ENCODE data around the gene TMTC2. TPM values are rescaled to one million over a fixed set of nuclear protein-coding genes. Genes with fewer than 3 reads are reported as not detected.

TMTC2 gene
- total RNA-seq, 3 donors from 2014 or later = 0.94 to 1.4 (median 1.0) TPM

DNA sequence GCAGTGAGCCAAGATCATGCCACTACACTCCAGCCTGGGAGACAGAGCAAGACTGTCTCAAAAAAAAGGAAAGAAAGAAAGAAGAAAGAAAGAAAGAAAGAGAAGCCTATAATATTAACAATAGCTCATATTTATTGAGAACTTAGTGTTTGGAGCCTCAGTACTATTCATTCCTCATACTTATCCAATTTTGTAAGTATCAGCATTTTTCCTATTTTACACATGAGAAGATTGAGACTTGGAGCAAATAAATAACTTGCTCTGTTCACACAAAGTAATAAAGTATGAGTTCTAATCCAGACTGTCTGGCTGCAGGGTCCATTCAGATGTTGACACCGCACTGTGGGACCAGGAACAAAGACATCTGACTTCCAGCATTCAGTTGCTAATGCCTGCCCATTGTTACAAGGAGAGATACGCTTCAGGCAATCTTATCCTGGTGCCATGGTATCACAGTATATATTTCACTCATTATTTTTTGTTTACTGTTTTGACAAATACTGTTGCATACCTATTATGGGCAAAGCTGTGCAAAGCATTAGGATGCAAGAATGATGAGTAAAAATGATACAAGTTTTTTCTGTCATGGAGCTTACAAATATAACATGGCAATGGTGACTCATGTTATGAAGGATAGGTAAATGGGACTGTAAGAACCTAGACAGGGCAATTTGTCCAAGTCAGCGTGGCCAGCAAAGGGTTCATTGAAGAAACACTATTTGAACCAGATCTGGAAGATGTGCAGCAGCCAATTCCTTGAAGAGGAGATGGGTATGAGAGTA lies 21.4 kb upstream of the TMTC2 start:
- no peak for DNase-seq
- no peak overlapping the region for H3K4me3 Mint-ChIP-seq
- peaks cover 5% of the 10 kb centered on the region for H3K27me3 Mint-ChIP-seq (ENCODE audit: low read depth)
- ATAC-seq = no peak
- no peaks in the 10 kb centered on the region for H3K36me3 Mint-ChIP-seq (ENCODE audit: insufficient read depth)
- no peaks in the 10 kb centered on the region for H3K4me1 Mint-ChIP-seq (ENCODE audit: low read depth)
- H3K9me3 Mint-ChIP-seq = no peaks in the 10 kb centered on the region

DNA sequence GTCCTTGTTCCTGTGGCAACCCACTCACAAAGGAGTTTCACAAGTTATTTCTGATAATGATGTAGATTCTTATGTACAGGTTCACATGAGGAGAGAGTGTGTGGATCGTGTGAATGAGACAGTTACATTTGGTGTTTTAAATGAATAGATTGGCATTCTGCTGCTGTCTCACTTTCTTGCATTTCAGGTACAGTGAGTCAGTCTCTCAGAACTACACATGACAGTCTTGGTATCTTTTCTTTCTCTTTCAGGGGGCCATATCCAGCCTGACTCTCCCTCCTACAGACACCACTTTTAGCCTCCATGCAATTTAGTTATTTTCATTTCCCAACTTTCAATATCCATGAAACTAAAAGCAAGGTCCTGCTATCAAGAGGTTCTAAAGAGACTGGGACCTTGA lies 19.9 kb upstream of the TMTC2 start:
- ATAC-seq (peak in 1 of 2 donors; percentile 57), DNase-seq (no peak)
- Mint-ChIP-seq H3K4me3 (no peak overlapping the region), H3K27me3 (ENCODE audit: low read depth) (peaks cover 5% of the 10 kb centered on the region), H3K4me1 (ENCODE audit: low read depth) (no peaks in the 10 kb centered on the region), H3K9me3 (no peaks in the 10 kb centered on the region), H3K36me3 (ENCODE audit: insufficient read depth) (no peaks in the 10 kb centered on the region)

- no peak for DNase-seq
- ATAC-seq = no peak
- Mint-ChIP-seq H3K9me3 (no peaks in the 10 kb centered on the region), H3K4me3 (no peak overlapping the region), H3K4me1 (ENCODE audit: low read depth) (no peaks in the 10 kb centered on the region), H3K36me3 (ENCODE audit: insufficient read depth) (no peaks in the 10 kb centered on the region), H3K27me3 (ENCODE audit: low read depth) (peaks cover 9% of the 10 kb centered on the region)
Observed at GRCh38 chr12:82671673-82672195, 15.0 kb upstream of the TMTC2 start.

GRCh38 chr12:82672811-82673495 lies 13.8 kb upstream of the TMTC2 start:
- Mint-ChIP-seq H3K4me1 (ENCODE audit: low read depth) (no peaks in the 10 kb centered on the region), H3K4me3 (no peak overlapping the region), H3K36me3 (ENCODE audit: insufficient read depth) (no peaks in the 10 kb centered on the region), H3K9me3 (no peaks in the 10 kb centered on the region), H3K27me3 (ENCODE audit: low read depth) (peaks cover 11% of the 10 kb centered on the region)
- DNase-seq = no peak
- ATAC-seq = no peak

DNA sequence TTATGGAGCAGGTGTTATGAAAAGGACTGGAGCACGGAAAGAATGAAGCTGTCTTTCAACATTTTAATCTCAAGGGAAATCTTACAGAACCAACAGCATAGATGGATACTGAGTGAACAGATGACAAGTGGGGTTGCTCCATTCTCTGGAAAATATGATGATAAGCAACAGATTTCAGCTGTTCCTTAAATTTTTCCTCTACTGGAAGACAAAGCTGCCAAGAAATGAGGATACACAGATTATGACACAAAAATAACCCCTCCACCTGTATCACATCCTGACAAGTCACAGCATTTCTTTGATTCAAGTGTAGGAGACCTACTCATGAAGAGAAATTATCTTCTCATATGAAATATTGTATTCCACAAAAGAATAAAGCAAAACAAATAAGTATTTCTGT lies 13.0 kb upstream of the TMTC2 start:
- H3K4me1 Mint-ChIP-seq (ENCODE audit: low read depth) = no peaks in the 10 kb centered on the region
- no peaks in the 10 kb centered on the region for H3K36me3 Mint-ChIP-seq (ENCODE audit: insufficient read depth)
- no peak for DNase-seq
- H3K27me3 Mint-ChIP-seq (ENCODE audit: low read depth) = peaks cover 12% of the 10 kb centered on the region
- no peaks in the 10 kb centered on the region for H3K9me3 Mint-ChIP-seq
- no peak overlapping the region for H3K4me3 Mint-ChIP-seq
- ATAC-seq = no peak

DNA sequence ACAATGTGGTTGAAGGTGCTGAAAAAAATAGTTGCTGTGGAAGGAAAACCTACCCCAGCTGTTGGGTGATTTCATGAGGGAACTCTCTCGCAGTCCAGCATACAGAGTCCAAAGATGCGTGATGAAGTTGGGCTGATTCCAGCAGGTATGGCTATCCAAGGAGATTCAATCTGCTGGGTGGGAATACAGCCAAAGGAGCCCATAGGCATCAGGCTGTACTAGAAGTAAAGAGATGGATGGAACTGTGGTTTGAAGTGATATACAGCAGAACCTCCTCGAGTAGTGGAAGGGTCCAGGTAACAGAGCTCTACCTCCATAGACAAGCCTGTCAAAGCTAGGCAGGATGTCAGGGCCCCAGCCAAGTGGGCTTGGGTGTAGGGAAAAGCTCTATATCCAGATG lies 11.5 kb upstream of the TMTC2 start:
- DNase-seq (no peak), ATAC-seq (no peak)
- Mint-ChIP-seq H3K36me3 (ENCODE audit: insufficient read depth) (no peaks in the 10 kb centered on the region), H3K27me3 (ENCODE audit: low read depth) (peaks cover 16% of the 10 kb centered on the region), H3K9me3 (no peaks in the 10 kb centered on the region), H3K4me3 (no peak overlapping the region), H3K4me1 (ENCODE audit: low read depth) (no peaks in the 10 kb centered on the region)

- H3K36me3 Mint-ChIP-seq (ENCODE audit: insufficient read depth) = no peaks in the 10 kb centered on the region
- H3K4me3 Mint-ChIP-seq = no peak overlapping the region
- ATAC-seq (no peak), DNase-seq (no peak)
- peaks cover 10% of the 10 kb centered on the region for H3K27me3 Mint-ChIP-seq (ENCODE audit: low read depth)
- no peaks in the 10 kb centered on the region for H3K4me1 Mint-ChIP-seq (ENCODE audit: low read depth)
- no peaks in the 10 kb centered on the region for H3K9me3 Mint-ChIP-seq
Observed at GRCh38 chr12:82682326-82682725, 4.4 kb upstream of the TMTC2 start.

DNA sequence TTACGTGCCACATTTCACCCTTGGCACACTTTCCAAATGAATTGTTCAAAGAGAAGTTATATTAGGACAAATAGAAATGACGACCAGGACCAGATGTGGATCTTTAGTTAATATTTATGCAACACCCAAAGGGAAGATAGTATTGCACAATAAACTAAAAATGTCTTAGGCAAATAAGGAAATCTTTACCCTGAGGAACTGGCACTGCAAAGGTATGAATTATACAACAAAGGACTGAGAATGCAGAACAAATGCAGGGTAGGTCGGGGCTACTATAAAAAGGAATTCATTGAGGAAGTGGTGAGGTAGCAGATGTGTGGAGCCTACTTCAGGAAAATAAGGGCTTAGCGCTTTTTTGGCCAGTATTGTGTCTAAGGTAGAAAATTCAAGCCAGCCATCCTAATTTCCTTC lies 3.9 kb upstream of the TMTC2 start:
- DNase-seq = no peak
- Mint-ChIP-seq H3K4me1 (ENCODE audit: low read depth) (peaks cover 2% of the 10 kb centered on the region), H3K4me3 (no peak overlapping the region), H3K36me3 (ENCODE audit: insufficient read depth) (no peaks in the 10 kb centered on the region), H3K27me3 (ENCODE audit: low read depth) (peaks cover 9% of the 10 kb centered on the region), H3K9me3 (no peaks in the 10 kb centered on the region)
- no peak for ATAC-seq

DNA sequence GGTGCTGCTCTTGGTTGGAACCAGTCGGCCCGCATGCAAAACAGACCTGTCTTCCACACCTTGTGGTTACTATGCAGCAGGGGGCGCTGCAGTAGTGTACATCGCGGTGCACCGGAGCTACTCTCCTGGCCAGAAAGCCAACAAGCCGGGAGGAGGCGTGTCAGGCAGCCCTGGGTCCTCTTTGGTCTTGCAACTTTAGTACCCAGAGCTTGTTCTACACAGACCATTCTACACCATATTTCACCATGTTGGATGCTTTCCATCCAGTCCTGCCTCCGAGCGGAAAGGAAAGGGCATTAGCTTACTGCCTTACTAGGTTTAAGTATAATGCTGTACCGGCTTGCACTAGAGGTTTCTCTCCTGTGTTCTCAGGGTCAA lies 927 bp upstream of the TMTC2 start:
- DNase-seq (peak; percentile 89), ATAC-seq (peak; percentile 58 to 62)
- H3K4me1 Mint-ChIP-seq (ENCODE audit: low read depth) = peaks cover 8% of the 10 kb centered on the region
- H3K4me3 Mint-ChIP-seq = peak overlapping the region; percentile 92
- peaks cover 2% of the 10 kb centered on the region for H3K27me3 Mint-ChIP-seq (ENCODE audit: low read depth)
- no peaks in the 10 kb centered on the region for H3K9me3 Mint-ChIP-seq
- no peaks in the 10 kb centered on the region for H3K36me3 Mint-ChIP-seq (ENCODE audit: insufficient read depth)

DNA sequence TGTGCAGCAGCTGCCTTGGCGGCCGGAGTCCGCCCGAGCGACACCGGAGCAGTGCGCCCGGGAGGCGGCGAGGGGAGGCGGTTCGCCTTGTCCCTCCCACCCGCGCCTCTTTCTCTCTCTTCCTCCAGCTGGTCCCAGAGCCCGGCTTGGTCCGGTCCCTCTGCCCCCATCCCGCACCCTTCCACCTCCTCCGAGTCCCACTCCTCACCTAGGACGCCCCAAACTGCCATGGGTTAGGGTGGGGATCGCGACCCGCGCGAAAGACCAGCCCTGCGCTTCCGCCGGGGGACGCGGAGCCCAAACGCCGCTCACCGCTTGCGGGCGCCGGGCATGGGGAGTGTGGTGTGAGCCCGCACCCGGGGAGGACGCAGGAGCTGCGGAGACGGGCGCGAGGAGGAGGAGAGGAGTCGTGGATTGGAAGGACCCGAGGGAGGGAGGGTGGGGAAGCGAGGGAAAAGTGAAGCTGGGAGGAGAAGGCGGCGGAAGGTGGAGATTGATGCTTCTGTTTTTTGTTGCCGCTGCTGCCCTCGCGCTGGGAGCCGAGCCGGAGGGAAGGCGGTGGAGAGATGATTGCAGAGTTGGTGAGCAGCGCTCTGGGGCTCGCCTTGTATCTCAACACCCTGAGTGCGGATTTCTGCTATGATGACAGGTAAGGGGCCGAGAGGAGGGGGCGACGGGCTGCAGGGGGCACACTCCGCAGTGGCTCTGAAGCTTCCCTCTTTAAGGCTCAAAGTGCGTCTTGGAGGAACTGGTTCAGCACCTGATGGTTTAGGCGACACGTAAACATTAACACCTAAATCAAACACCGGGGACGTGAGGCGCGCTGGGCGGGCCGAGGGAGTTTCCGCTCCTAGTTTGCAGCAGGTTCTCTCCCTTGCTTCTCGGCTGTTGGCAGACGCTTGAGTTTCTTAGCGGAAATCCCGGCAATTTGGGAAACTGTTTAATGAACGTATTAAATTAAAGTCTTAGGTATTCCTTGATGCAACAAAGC lies 610 bp downstream of the TMTC2 start:
- H3K27me3 Mint-ChIP-seq (ENCODE audit: low read depth) = no peaks in the 10 kb centered on the region

GRCh38 chr12:82688035-82688501 lies 1.4 kb downstream of the TMTC2 start:
- ATAC-seq (no peak), DNase-seq (no peak)
- Mint-ChIP-seq H3K4me3 (peak overlapping the region; percentile 92), H3K36me3 (ENCODE audit: insufficient read depth) (no peaks in the 10 kb centered on the region), H3K4me1 (ENCODE audit: low read depth) (peaks cover 8% of the 10 kb centered on the region), H3K27me3 (ENCODE audit: low read depth) (no peaks in the 10 kb centered on the region), H3K9me3 (no peaks in the 10 kb centered on the region)

More for the DNA sequence above, 610 bp downstream of the TMTC2 start:
- Mint-ChIP-seq H3K9me3 (no peaks in the 10 kb centered on the region), H3K4me3 (peak overlapping the region; percentile 92), H3K36me3 (ENCODE audit: insufficient read depth) (no peaks in the 10 kb centered on the region), H3K4me1 (ENCODE audit: low read depth) (peaks cover 8% of the 10 kb centered on the region)
- peak; percentile 46 for DNase-seq
- peak; percentile 51 to 52 for ATAC-seq

- Mint-ChIP-seq H3K9me3 (no peaks in the 10 kb centered on the region), H3K4me3 (peak overlapping the region; percentile 92), H3K4me1 (ENCODE audit: low read depth) (peaks cover 8% of the 10 kb centered on the region), H3K36me3 (ENCODE audit: insufficient read depth) (no peaks in the 10 kb centered on the region), H3K27me3 (ENCODE audit: low read depth) (no peaks in the 10 kb centered on the region)
- DNase-seq (no peak), ATAC-seq (no peak)
Observed at GRCh38 chr12:82688596-82688995, 1.9 kb downstream of the TMTC2 start.

GRCh38 chr12:82690006-82690405 lies 3.3 kb downstream of the TMTC2 start:
- no peak for DNase-seq
- H3K9me3 Mint-ChIP-seq = no peaks in the 10 kb centered on the region
- H3K4me1 Mint-ChIP-seq (ENCODE audit: low read depth) = peaks cover 8% of the 10 kb centered on the region
- no peaks in the 10 kb centered on the region for H3K36me3 Mint-ChIP-seq (ENCODE audit: insufficient read depth)
- H3K4me3 Mint-ChIP-seq = no peak overlapping the region
- no peak for ATAC-seq
- no peaks in the 10 kb centered on the region for H3K27me3 Mint-ChIP-seq (ENCODE audit: low read depth)

DNA sequence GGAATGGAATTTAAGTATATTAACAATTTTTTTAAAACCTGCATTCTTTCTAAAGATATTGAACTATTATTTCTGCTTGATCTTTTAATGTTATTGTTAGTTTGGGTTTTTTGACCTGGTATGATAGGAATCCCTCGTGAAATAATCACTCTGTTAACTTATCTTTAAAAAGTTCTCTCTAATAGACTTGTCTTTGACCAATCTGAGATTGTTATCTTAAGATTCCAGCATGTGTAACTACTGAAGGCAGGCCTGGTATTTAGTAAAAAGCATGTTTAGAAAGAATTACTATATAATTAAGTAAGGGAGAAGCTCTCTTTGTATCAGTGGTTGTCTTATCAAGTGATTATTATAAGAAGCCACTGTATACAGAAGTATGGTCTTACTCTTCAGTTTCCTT lies 4.8 kb downstream of the TMTC2 start:
- no peak for DNase-seq
- no peak for ATAC-seq
- H3K9me3 Mint-ChIP-seq = no peaks in the 10 kb centered on the region
- no peaks in the 10 kb centered on the region for H3K27me3 Mint-ChIP-seq (ENCODE audit: low read depth)
- no peaks in the 10 kb centered on the region for H3K36me3 Mint-ChIP-seq (ENCODE audit: insufficient read depth)
- no peak overlapping the region for H3K4me3 Mint-ChIP-seq
- peaks cover 8% of the 10 kb centered on the region for H3K4me1 Mint-ChIP-seq (ENCODE audit: low read depth)

Data from activated T-cell treated with anti-CD3 and anti-CD28 coated beads, Interleukin-2, amount 50 U/mL, for 4 hours (primary cell).